ENCODE data around the gene MORN5. TPM values are rescaled to one million over a fixed set of nuclear protein-coding genes. Genes with fewer than 3 reads are reported as not detected.
"Not testable (repeated sequence)": the region's sequence is repeated elsewhere in the genome, so short reads cannot be mapped to it uniquely, and the experiment has no call there.

MORN5 gene
- polyA plus RNA-seq, result not detected

DNA sequence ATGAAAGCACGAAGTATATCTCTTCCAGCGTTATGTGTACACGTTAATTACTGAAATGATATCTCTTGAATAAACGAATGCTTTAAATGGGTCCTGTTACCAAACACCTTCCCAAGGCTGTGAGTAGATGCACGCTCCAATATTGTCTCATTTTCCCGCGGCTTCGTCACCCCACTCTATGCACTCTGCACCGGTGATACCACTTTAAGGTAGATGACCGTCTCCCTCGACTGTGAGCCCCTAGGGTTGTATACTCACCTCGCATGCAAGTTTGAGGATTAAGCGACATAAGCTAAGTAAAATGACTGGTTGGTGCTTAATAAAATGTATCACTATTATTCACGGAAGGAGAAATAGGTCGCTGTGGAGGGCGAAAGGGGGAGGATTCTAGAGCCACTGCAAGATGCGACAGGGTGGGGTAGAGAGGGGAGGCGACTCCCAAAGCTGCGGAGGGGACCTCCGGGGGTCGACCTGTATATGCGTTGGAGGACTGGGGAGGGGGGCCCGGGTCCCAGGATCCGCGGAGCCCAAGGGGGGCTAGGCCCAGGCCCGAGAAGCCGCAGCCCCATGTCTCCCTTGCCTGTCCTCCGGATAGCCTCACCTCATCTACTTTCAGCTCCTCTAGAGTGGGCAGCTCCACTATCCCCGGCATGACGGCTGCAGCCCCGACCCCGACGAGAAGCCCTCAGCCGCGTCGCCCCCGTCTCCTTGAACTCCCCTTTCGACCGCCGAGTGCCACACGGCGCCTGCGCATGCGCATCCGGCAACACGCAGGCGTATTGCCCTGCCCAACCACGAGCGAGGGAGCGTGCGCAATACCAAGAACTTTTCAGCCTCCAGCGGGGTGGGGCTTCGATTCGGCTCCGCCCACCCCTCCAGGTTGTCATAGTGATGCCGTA is at the start of gene MORN5, which contains the start of gene NDUFA8:
MORN5 (plus strand) TSS at position 883 of the 899 bp plus-strand sequence. CDS start 65 bp downstream, outside the sequence.
NDUFA8 (minus strand) TSS at position 754 of the 899 bp plus-strand sequence; CDS start at position 652, 102 bp downstream.
- Mint-ChIP-seq H3K9me3 (peaks cover 4 to 6% (median 6%) of the 10 kb centered on the region in 3 donors), H3K4me1 (peaks cover 21 to 34% (median 24%) of the 10 kb centered on the region in 3 donors), H3K27me3 (peaks cover 4% of the 10 kb centered on the region), H3K36me3 (peaks cover 3% of the 10 kb centered on the region), H3K4me3 (peak within 1 kb of the TSS; percentile 89 to 100 (median 98)), H3K27ac (peak within 1 kb of the TSS; percentile 78 to 98 (median 97))

DNA sequence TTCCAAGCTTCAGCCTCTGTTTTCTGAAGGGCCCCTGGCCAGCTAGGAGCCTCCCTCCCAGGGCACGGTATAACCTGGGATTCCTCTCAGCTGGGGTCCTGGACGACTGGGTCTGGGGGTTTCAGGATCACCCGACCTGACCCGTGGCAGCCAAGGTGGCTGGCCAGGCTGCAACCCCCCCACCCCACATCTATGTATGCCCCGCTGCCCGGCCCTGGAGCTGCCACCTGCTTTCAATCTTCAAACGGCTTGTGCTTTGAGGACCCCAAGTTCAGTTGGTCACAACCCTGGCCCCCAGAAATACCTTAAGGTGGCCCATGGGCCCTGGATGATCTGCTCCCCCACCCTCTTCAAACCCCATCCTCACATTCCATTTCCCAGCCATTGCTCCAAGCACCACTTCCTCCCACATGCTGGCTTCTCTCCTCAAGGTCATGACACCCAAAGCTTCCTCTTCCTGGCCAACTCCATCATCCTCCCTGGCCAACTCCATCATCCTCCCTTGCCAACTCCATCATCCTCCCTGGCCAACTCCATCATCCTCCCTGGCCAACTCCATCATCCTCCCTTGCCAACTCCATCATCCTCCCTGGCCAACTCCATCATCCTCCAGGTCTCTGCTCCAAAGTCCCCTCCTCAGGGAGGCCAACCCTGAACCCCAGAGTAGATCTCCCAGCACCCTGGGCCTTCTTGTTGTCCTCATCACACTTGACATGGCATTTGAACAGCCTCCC is 49.4 kb upstream of the MORN5 start:
- peak overlapping the region in 1 of 4 donors; percentile 33 for H3K4me3 Mint-ChIP-seq
- no peak overlapping the region for H3K27ac Mint-ChIP-seq
- no peaks in the 10 kb centered on the region for H3K36me3 Mint-ChIP-seq
- H3K27me3 Mint-ChIP-seq, result peaks cover 3% of the 10 kb centered on the region
- no peaks in the 10 kb centered on the region for H3K9me3 Mint-ChIP-seq
- no peaks in the 10 kb centered on the region for H3K4me1 Mint-ChIP-seq

DNA sequence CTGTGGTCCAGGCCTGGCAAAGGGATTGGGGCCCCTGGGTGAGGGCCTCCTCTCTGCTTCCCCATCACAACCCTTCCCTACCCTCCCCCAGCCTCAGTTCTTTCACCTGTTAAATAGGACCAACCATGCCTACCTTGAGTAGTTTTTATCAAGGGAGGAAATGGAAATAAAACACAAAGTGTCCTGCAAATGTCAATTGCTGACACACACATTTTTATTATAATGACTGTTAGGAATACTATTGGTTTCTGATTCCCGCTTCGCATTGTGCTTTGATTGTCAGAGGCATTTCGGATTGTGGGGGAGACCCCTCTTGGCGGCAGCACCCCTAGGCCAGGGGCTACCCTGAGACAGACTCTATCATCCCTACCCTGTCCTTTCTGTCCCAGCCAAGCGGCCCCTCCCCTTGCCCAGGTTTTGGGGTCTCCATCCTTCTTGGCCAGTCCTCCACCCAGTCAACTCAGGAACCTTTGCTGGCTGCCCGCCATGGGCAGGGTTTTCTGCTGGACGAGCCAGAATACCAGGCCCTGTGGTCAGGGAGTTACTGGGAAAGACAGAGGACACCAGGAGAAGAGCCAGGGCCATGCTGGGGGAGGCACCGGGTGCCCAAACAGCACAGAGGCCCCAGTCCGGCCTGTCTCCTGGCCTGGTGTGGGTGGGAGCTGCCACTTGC is 48.2 kb upstream of the MORN5 start:
- Mint-ChIP-seq H3K27ac (no peak overlapping the region), H3K36me3 (no peaks in the 10 kb centered on the region), H3K9me3 (no peaks in the 10 kb centered on the region), H3K27me3 (peaks cover 9% of the 10 kb centered on the region), H3K4me1 (no peaks in the 10 kb centered on the region), H3K4me3 (no peak overlapping the region)

DNA sequence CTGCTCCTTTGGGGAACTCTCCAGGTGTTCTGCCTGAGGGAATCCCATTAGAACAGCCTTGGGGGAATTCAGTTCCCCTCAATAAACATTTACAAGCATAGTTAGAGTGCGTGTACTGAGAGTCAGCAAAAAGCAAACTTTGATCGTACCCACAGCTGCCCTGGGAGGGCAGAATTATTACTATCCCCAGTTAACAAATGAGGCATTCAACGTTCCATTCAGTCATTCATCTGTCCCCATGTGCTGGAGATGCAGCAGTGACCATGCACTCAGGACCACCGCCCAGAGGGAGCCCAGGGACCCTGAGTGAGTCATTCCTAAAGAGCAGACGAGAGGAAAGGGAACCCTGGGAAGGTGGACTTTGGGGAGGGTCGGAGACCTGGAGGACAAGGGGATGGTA is 47.5 kb upstream of the MORN5 start:
- Mint-ChIP-seq H3K9me3 (peaks cover 0 to 1% (median 0%) of the 10 kb centered on the region in 3 donors), H3K4me3 (no peak overlapping the region), H3K27ac (no peak overlapping the region), H3K4me1 (no peaks in the 10 kb centered on the region), H3K36me3 (no peaks in the 10 kb centered on the region), H3K27me3 (peaks cover 9% of the 10 kb centered on the region)

DNA sequence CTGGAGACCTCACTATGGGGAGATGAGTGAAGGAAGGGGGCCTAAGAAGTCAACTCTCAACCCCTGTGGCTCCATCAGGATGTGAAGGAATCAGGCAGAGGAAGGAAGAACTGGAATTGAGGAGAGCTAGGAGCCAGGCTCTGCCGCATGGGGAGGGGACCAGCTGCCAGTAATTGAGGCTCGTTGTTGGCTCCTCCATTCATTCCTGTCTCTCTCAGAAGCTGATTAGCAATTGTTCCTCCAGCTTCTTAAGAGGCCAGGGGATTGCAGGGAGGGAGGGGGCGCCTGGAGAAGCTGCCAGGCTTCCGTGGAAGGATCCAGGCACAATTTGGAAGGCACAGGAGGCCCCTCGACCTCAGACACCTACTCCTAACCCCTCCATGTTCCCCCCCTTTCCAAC is 46.1 kb upstream of the MORN5 start:
- H3K36me3 Mint-ChIP-seq, result no peaks in the 10 kb centered on the region
- H3K27ac Mint-ChIP-seq, result no peak overlapping the region
- no peak overlapping the region for H3K4me3 Mint-ChIP-seq
- H3K27me3 Mint-ChIP-seq, result peaks cover 9% of the 10 kb centered on the region
- H3K9me3 Mint-ChIP-seq, result peaks cover 0 to 1% (median 0%) of the 10 kb centered on the region in 3 donors
- H3K4me1 Mint-ChIP-seq, result no peaks in the 10 kb centered on the region

DNA sequence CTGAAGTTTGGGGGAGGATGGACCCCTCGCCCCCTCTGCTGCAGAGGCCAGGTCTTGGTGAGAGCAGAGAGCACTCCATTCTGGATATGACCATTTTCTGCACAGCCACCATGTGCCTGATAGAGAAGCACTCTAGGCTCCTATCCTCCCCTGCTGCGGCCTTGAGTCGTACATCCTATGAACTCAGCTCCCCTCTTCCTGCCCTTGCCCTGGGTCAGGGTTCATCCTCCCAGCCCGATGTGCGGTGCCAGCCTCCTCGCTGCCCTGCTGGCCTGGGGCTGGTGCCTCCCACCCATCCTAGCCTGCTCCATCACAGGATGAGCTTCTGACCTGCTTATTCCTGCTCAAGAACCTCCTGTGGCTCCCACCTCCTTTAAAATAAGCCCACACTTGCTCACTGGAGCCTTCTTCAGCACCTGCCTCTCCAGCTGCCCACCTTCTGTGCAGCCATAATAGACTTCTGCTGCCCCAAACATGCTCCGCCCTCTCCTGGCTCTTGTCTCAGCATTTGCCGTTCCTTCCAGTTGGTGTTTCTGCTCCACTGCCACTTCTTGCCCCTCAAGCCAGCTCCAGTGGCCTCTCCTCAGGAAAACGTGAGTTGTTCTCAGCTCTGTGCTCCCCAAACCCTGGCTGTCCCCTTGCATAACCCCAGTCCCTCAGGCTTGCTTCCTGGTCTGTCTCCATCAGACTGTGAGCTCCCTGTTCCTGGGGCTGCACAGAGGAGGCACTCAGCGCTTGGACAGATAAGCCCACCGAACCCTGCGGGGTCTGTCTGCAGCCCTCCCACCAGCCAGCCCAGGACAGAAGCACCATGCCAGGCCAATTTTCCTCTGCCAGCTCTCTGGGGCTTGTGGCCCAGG is 44.3 kb upstream of the MORN5 start:
- Mint-ChIP-seq H3K4me1 (no peaks in the 10 kb centered on the region), H3K27ac (no peak overlapping the region), H3K9me3 (peaks cover 0 to 1% (median 0%) of the 10 kb centered on the region in 3 donors), H3K36me3 (no peaks in the 10 kb centered on the region), H3K4me3 (no peak overlapping the region), H3K27me3 (peaks cover 9% of the 10 kb centered on the region)

DNA sequence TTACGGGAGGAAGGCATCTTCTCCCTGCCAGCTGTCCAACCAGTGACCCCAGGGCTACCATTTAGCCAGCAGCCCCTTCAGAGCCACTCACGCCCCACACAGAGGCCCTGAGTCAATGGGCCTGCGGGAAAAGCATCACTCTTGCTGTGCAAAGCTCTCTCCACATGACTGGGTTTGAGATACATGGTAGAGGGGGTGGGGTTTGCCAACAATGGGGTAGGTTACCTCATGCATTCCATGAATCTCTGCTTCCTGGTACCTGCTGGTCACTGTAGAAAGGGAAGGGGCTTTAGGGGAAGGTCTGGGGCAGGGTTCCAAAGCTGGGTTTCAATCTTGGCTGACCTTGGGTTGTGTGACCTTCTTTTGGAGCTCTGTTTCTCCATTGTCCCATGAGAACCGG is 43.7 kb upstream of the MORN5 start:
- H3K36me3 Mint-ChIP-seq, result no peaks in the 10 kb centered on the region
- H3K4me3 Mint-ChIP-seq, result no peak overlapping the region
- H3K4me1 Mint-ChIP-seq, result no peaks in the 10 kb centered on the region
- H3K27me3 Mint-ChIP-seq, result peaks cover 9% of the 10 kb centered on the region
- H3K9me3 Mint-ChIP-seq, result peaks cover 0 to 1% (median 0%) of the 10 kb centered on the region in 3 donors
- no peak overlapping the region for H3K27ac Mint-ChIP-seq

DNA sequence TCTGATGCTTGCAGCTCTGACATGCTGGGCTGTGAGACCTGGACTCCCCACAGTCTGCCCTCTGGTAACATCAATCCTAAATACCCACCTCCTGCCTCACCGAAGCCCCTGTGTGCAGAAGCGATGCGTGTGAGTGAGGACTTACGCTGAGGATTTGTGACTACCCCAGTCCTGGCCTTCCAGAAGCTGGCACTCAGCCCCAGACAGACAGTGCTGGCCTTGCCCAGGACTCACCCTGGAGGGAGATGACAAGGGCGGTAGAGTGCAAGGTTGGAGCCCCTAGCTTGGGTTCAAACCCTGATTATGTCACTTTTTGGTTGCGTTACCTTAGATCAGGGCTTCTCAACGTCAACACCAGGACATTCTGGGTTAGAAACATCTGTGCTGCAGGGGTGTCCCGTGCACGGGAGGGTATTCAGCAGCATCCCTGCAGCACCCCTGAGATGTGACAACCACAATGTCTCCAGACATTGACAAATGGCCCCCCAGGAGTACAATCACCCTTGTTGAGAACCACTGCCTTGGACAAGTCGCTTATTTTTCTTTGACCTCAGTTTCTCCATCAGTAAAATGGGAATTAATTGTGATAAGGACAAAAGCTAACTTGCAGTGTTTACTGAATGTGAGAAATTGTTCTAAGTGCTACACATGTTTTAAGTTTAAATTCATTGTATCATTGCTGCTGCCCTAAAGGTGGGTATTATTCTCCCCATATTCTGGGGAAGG is 43.1 kb upstream of the MORN5 start:
- Mint-ChIP-seq H3K4me3 (no peak overlapping the region), H3K27ac (no peak overlapping the region), H3K27me3 (peaks cover 9% of the 10 kb centered on the region), H3K36me3 (no peaks in the 10 kb centered on the region), H3K4me1 (no peaks in the 10 kb centered on the region), H3K9me3 (peaks cover 0 to 1% (median 0%) of the 10 kb centered on the region in 3 donors)

DNA sequence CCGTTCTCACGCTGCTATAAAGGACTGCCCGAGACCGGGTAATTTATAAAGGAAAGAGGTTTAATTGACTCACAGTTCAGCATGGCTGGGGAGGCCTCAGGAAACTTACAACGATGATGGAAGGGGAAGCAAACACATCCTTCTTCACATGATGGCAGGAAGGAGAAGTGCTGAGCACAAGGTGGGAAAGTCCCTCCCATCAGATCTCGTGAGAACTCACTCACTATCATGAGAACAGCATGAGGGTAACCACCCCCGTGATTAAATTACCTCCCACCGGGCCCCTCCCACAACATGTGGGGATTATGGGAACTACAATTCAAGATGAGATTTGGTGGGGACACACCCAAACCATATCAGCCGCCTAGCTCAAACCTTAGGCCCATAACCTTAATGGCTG is 42.5 kb upstream of the MORN5 start:
- peak overlapping the region in 1 of 4 donors; percentile 43 for H3K4me3 Mint-ChIP-seq
- not testable (repeated sequence) for H3K9me3 Mint-ChIP-seq, H3K27ac Mint-ChIP-seq, H3K4me1 Mint-ChIP-seq, H3K36me3 Mint-ChIP-seq, H3K27me3 Mint-ChIP-seq

DNA sequence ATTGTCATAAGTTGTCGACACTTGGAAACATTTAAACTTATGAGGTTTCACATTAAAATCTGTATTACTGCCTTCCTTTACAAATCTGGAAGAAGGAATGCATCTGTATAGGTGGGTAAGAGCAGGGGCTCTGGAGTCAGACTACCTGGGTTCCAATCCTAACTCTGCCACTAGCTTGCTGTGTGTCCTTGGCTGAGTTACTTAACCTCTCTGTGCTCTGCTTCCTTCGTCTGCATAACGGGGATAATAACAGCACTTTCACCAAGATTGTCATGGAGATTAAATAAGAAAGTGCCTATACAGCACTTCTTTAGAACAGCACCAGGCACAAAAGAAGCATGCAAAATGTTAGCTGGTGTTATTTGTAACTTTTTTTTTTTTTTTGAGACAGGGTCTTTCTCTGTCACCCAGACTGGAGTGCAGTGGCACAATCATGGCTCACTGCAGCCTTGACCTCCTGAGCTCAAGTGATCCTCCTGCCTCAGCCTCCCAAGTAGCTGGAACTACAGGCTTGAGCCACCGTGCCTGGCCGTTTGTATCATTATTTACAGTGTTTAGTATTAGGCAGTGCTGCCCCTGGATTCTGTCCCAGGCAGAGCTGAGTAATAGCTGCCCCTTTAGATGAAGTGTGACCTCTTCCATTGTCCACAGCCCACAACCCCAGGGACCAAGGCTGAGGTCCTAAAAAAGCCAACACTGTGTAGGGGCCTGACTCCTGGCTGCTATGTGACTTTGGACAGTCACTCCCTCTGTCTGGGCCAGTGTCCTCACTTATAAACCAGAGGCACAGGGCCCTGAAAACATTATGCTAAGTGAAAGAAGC is 41.2 kb upstream of the MORN5 start:
- Mint-ChIP-seq H3K4me1 (no peaks in the 10 kb centered on the region), H3K4me3 (no peak overlapping the region), H3K27ac (no peak overlapping the region), H3K27me3 (peaks cover 10% of the 10 kb centered on the region), H3K9me3 (peaks cover 0 to 1% (median 0%) of the 10 kb centered on the region in 3 donors), H3K36me3 (no peaks in the 10 kb centered on the region)

DNA sequence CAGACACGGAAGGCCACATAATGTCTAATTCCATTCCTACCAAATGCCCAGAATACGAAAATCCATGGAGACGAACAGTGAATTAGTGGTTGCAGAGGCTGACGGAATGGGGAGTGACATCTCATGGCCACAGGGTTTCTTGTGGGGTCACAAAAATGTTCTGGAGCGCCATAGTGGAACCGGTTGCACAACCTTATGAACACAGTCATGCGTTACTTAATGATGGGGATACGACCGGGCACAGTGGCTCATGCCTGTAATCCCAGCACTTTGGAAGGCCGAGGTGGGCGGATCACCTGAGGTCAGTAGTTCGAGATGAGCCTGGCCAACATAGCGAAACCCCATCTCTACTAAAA is 40.6 kb upstream of the MORN5 start:
- Mint-ChIP-seq H3K27ac (no peak overlapping the region), H3K4me1 (no peaks in the 10 kb centered on the region), H3K9me3 (peaks cover 0 to 1% (median 0%) of the 10 kb centered on the region in 3 donors), H3K4me3 (no peak overlapping the region), H3K27me3 (peaks cover 15% of the 10 kb centered on the region), H3K36me3 (no peaks in the 10 kb centered on the region)

DNA sequence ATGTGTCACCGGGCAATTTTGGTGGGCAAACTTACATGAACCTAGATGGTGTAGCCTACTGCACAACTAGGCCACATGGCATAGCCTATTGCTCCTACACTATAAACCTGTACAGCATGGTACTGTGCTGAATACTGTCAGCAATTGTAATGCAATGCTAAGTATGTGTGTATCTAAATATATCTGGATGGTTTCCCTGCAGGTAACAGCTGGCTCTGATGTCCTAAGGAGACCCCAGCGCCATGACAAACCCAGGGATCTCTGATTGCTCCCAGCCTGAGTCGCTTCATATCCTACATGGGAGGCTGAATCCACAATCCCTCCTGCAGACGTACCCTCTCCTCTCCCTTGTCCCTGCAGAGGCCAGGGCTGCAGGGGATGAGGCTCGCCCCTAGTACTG is 40.0 kb upstream of the MORN5 start:
- Mint-ChIP-seq H3K27ac (no peak overlapping the region), H3K4me1 (no peaks in the 10 kb centered on the region), H3K4me3 (no peak overlapping the region)

More for the DNA sequence above, 40.0 kb upstream of the MORN5 start:
- H3K9me3 Mint-ChIP-seq, result peaks cover 0 to 1% (median 0%) of the 10 kb centered on the region in 3 donors
- H3K27me3 Mint-ChIP-seq, result peaks cover 19% of the 10 kb centered on the region
- H3K36me3 Mint-ChIP-seq, result no peaks in the 10 kb centered on the region

Measured in IgD-negative memory B cell (primary cell).